ENCODE data around the gene ZFAND3. TPM values are rescaled to one million over a fixed set of nuclear protein-coding genes. Genes with fewer than 3 reads are reported as not detected.

The ZFAND3 gene
- polyA plus RNA-seq, 1 of the 3 experiments (the other 2 are of a cell fraction): 16.7 TPM

DNA sequence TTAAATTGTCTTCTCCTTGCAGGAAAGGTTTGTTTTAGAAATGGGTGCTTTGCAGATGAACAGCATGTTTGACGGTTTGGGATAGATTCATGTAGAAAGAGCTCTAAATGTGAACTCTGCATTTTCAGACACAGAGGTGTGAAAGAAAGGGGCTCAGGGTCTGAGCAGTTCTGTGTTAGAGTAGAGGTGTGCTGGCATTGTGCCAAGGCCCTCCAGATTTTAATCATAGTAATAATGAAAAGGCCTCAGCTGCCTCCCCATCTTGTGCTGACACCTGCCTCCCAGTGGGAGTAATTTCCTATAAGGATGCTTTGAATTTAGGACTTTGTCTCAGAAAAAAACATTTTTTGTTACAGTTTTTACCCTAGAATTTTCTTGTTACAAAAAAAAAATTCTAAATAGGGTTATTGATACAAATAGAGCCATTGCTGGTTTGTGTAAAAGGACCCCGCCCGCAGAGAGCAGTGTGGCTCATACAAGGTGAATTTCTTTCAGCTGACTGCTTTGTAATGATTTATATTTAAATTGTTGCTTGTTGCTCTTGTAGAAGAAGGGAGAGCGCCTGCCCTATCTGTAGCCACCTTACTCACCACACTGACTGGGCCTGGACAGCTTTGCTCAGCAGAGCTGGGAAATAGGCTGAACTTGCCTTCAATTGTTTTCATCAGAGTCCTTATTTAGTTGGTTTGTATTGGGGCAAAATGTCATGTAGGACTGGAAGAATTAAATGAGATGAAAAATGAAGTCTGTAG is 294.5 kb downstream of the ZFAND3 start:
- H3K36me3 ChIP-seq (replicated peaks in 1 of 2; ENCODE audit: control insufficient read depth in 1 of 2, insufficient read depth in 2 of 2, low read length in 1 of 2): peaks cover 3 to 10% of the 10 kb centered on the region in 2 experiments
- H3K9ac ChIP-seq: no peak overlapping the region
- H3K9me3 ChIP-seq: no peaks in the 10 kb centered on the region
- no peak overlapping the region for H3K27ac ChIP-seq (ENCODE audit: low read depth in 2 of 2, low read length in 1 of 2)
- ChIA-PET CTCF (interaction anchor here (1.0 kb wide), 1 partner anchor 13 kb away, joined by 3 read pairs; no protein-coding TSS in a partner anchor), POLR2A (no interaction called here)
- 90% methylated on average over 4 of the region's 4 CpGs for WGBS (ENCODE audit: low lambda C conversion rate)
- no peaks in the 10 kb centered on the region for H3K9me2 ChIP-seq
- H3K27me3 ChIP-seq (ENCODE audit: insufficient read depth): no peaks in the 10 kb centered on the region
- H3K79me2 ChIP-seq (ENCODE audit: insufficient read depth): peaks cover 18% of the 10 kb centered on the region; the same call in 1 of the 2 replicates
- peaks cover 61% of the 10 kb centered on the region for H4K20me1 ChIP-seq (ENCODE audit: insufficient read depth)
- peak; percentile 38; the same call in 1 of the 2 replicates for TF ChIP-seq NFIC (IDR thresholded peaks at IDR 0.05; ENCODE audit: borderline replicate concordance)
- TF ChIP-seq, protein P1, sequence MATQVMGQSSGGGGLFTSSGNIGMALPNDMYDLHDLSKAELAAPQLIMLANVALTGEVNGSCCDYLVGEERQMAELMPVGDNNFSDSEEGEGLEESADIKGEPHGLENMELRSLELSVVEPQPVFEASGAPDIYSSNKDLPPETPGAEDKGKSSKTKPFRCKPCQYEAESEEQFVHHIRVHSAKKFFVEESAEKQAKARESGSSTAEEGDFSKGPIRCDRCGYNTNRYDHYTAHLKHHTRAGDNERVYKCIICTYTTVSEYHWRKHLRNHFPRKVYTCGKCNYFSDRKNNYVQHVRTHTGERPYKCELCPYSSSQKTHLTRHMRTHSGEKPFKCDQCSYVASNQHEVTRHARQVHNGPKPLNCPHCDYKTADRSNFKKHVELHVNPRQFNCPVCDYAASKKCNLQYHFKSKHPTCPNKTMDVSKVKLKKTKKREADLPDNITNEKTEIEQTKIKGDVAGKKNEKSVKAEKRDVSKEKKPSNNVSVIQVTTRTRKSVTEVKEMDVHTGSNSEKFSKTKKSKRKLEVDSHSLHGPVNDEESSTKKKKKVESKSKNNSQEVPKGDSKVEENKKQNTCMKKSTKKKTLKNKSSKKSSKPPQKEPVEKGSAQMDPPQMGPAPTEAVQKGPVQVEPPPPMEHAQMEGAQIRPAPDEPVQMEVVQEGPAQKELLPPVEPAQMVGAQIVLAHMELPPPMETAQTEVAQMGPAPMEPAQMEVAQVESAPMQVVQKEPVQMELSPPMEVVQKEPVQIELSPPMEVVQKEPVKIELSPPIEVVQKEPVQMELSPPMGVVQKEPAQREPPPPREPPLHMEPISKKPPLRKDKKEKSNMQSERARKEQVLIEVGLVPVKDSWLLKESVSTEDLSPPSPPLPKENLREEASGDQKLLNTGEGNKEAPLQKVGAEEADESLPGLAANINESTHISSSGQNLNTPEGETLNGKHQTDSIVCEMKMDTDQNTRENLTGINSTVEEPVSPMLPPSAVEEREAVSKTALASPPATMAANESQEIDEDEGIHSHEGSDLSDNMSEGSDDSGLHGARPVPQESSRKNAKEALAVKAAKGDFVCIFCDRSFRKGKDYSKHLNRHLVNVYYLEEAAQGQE (IDR thresholded peaks at IDR 0.05; ENCODE audit: low read depth, low read length): no peak
- no peak for DNase-seq
- H3K4me1 ChIP-seq (ENCODE audit: control insufficient read depth in 1 of 2, insufficient read depth in 2 of 2, low read depth in 1 of 2, low read length in 1 of 2): peaks cover 12 to 15% of the 10 kb centered on the region in 2 experiments; a peak in 3 of 4 replicates
- no peak overlapping the region for H2AFZ ChIP-seq (ENCODE audit: low read depth)
- H3K4me2 ChIP-seq: no peak overlapping the region
- H3K4me3 ChIP-seq (ENCODE audit: low read depth in 2 of 2, low read length in 1 of 2): no peak overlapping the region
- H3F3A ChIP-seq (replicated peaks; ENCODE audit: insufficient read depth): peaks cover 4% of the 10 kb centered on the region

DNA sequence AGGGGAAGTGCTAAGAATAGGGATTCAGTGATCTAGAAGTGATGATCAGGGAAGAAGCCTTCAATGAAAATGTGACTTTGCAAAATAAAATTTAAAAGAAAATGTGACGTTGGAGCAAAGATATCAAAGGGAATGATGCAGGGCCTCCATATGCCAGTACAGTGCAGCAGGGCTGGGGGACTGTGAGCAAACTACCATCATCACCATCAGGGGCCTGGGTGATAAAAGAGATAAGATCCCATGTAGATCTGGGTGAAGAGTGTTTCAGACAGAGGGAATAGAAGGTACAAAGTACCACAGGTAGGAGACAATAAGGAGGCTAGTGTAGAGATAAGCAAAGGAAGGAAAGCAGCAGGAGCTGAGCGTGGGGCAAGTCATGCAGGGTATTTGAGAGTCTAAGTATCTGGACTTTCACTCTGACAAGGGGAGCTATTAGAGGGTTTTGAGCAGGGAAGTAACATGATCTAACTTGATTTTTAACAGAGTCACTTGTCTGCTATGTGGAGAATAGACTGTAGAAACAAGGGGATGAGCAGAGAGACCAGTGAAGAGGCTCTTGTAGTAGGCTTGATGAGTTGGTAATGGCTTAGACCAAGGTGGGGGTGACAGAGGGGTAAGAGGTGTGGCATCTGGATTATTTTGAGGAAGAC is 295.6 kb downstream of the ZFAND3 start:
- Histone ChIP-seq H3F3A (replicated peaks; ENCODE audit: insufficient read depth) (peaks cover 4% of the 10 kb centered on the region), H3K27me3 (ENCODE audit: insufficient read depth) (no peaks in the 10 kb centered on the region), H3K9me3 (no peaks in the 10 kb centered on the region), H3K4me3 (ENCODE audit: low read depth in 2 of 2, low read length in 1 of 2) (no peak overlapping the region), H3K4me1 (ENCODE audit: control insufficient read depth in 1 of 2, insufficient read depth in 2 of 2, low read depth in 1 of 2, low read length in 1 of 2) (peaks cover 12 to 15% of the 10 kb centered on the region in 2 experiments; a peak in 3 of 4 replicates), H3K9ac (no peak overlapping the region), H2AFZ (ENCODE audit: low read depth) (no peak overlapping the region), H3K4me2 (no peak overlapping the region), H3K27ac (ENCODE audit: low read depth in 2 of 2, low read length in 1 of 2) (no peak overlapping the region), H3K9me2 (no peaks in the 10 kb centered on the region), H3K36me3 (replicated peaks in 1 of 2; ENCODE audit: control insufficient read depth in 1 of 2, insufficient read depth in 2 of 2, low read length in 1 of 2) (peaks cover 6 to 12% of the 10 kb centered on the region in 2 experiments), H3K79me2 (ENCODE audit: insufficient read depth) (peaks cover 7% of the 10 kb centered on the region; the same call in 1 of the 2 replicates), H4K20me1 (ENCODE audit: insufficient read depth) (peaks cover 66% of the 10 kb centered on the region)
- 96% methylated on average over 2 of the region's 2 CpGs for WGBS (ENCODE audit: low lambda C conversion rate)
- TF ChIP-seq NFIC (IDR thresholded peaks at IDR 0.05; ENCODE audit: borderline replicate concordance): no peak
- no peak for TF ChIP-seq FOXM1 (IDR thresholded peaks at IDR 0.05; ENCODE audit: low read depth)
- POLR2A ChIA-PET: no interaction called here
- CTCF ChIA-PET: no interaction called here
- no peak for DNase-seq

DNA sequence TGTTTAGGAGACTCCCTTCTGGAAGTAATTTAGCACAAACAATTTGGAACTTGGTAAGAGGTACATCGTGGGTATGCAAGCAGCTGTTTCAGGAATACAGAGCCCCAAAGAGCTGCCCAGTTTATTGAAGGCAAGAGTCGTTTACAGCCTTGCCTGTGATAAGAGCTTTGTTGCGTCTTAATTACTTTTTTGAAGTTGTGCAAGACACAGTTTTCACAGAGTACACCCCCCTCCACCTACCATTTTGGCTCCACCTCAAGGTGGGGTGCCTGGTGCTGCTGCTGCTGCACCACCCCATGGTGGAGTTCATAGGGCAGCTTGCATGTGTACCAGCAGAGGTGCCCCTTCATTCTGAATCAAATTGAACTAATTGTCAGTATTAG is 296.1 kb downstream of the ZFAND3 start:
- H3F3A ChIP-seq (replicated peaks; ENCODE audit: insufficient read depth): peaks cover 4% of the 10 kb centered on the region
- CTCF ChIA-PET: interaction anchor here (1.0 kb wide), 1 partner anchor 11 kb away, joined by 4 read pairs; no protein-coding TSS in a partner anchor
- H3K9me3 ChIP-seq: no peaks in the 10 kb centered on the region
- DNase-seq: no peak
- H3K9ac ChIP-seq: no peak overlapping the region
- no peaks in the 10 kb centered on the region for H3K27me3 ChIP-seq (ENCODE audit: insufficient read depth)
- H3K27ac ChIP-seq (ENCODE audit: low read depth in 2 of 2, low read length in 1 of 2): no peak overlapping the region
- H3K4me2 ChIP-seq: no peak overlapping the region
- H3K4me3 ChIP-seq (ENCODE audit: low read depth in 2 of 2, low read length in 1 of 2): no peak overlapping the region
- WGBS (ENCODE audit: low lambda C conversion rate): 100% methylated on average over 3 of the region's 3 CpGs
- no peaks in the 10 kb centered on the region for H3K9me2 ChIP-seq
- POLR2A ChIA-PET: no interaction called here
- no peak overlapping the region for H2AFZ ChIP-seq (ENCODE audit: low read depth)
- H3K36me3 ChIP-seq (replicated peaks in 1 of 2; ENCODE audit: control insufficient read depth in 1 of 2, insufficient read depth in 2 of 2, low read length in 1 of 2): peaks cover 10 to 12% of the 10 kb centered on the region in 2 experiments
- peaks cover 4% of the 10 kb centered on the region; the same call in 1 of the 2 replicates for H3K79me2 ChIP-seq (ENCODE audit: insufficient read depth)
- peaks cover 61% of the 10 kb centered on the region for H4K20me1 ChIP-seq (ENCODE audit: insufficient read depth)
- peaks cover 11 to 15% of the 10 kb centered on the region in 2 experiments; a peak in 3 of 4 replicates for H3K4me1 ChIP-seq (ENCODE audit: control insufficient read depth in 1 of 2, insufficient read depth in 2 of 2, low read depth in 1 of 2, low read length in 1 of 2)
- TF ChIP-seq YY1 (IDR thresholded peaks at IDR 0.05; ENCODE audit: low read depth) (no peak), SIN3A (IDR thresholded peaks at IDR 0.05; ENCODE audit: borderline replicate concordance, low read depth, low read length) (no peak), RXRA (IDR thresholded peaks at IDR 0.05; ENCODE audit: borderline replicate concordance, low read depth) (no peak), TCF12 (IDR thresholded peaks at IDR 0.05) (no peak), CHD2 (IDR thresholded peaks at IDR 0.05; ENCODE audit: low read length, partially characterized antibody) (no peak)
- TF ChIP-seq, protein P2, sequence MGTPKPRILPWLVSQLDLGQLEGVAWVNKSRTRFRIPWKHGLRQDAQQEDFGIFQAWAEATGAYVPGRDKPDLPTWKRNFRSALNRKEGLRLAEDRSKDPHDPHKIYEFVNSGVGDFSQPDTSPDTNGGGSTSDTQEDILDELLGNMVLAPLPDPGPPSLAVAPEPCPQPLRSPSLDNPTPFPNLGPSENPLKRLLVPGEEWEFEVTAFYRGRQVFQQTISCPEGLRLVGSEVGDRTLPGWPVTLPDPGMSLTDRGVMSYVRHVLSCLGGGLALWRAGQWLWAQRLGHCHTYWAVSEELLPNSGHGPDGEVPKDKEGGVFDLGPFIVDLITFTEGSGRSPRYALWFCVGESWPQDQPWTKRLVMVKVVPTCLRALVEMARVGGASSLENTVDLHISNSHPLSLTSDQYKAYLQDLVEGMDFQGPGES (IDR thresholded peaks at IDR 0.05; ENCODE audit: low read depth, low read length): no peak
- TF ChIP-seq, protein P3, sequence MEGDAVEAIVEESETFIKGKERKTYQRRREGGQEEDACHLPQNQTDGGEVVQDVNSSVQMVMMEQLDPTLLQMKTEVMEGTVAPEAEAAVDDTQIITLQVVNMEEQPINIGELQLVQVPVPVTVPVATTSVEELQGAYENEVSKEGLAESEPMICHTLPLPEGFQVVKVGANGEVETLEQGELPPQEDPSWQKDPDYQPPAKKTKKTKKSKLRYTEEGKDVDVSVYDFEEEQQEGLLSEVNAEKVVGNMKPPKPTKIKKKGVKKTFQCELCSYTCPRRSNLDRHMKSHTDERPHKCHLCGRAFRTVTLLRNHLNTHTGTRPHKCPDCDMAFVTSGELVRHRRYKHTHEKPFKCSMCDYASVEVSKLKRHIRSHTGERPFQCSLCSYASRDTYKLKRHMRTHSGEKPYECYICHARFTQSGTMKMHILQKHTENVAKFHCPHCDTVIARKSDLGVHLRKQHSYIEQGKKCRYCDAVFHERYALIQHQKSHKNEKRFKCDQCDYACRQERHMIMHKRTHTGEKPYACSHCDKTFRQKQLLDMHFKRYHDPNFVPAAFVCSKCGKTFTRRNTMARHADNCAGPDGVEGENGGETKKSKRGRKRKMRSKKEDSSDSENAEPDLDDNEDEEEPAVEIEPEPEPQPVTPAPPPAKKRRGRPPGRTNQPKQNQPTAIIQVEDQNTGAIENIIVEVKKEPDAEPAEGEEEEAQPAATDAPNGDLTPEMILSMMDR (IDR thresholded peaks at IDR 0.05): no peak

All from SK-N-SH (cell line).